ENCODE measurements around the gene PHF2. TPM values are rescaled to one million over a fixed set of nuclear protein-coding genes. Genes with fewer than 3 reads are reported as not detected.

The PHF2 gene
- total RNA-seq, result 28.5 to 30.1 TPM (median 29.4 TPM) in 3 replicates
- long read RNA-seq, partial matches to known transcripts, result 8 of 19 reads
- long read RNA-seq, other reads (novel, unspliced or antisense), result 11 of 19 reads

DNA sequence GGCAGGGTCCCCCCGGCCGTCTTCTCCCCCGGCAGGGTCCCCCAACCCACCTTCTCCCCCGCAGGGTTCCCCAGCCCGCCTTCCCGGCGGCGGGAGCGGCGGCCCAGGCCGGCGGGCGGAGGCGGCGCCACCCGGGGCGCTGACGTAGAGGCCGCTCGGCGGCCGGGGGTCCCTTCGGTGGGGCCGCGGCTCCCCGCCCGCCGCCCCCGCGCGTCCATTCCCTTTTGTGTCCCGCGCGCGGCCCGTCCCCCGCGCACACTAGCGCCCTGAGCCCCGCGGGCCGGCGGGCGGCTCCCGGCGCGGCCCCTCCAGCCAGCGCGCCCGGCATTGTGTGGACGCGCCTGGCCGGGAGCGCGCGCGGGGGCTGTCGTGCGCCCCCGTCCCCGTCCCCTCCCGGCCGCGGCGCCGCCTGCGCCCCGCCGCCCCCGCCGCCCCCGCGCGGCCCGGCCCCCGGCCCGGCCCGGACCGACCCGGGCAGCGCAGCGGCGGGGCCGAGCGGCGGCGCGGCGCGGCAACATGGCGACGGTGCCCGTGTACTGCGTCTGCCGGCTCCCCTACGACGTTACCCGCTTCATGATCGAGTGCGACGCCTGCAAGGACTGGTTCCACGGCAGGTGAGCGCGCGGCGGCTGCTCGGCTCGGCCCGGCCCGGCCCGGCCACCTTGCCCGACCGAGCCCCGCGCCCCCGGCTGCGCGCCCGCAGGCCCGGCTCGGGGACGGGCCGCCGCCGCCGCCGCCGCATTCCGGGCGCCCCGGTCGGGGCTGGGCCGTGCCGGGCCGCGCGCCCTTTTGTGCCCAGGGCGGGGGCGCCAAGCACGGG, at the start of gene PHF2:
Gene PHF2 (plus strand): TSS at position 327 of the 820 bp plus-strand sequence. CDS start 190 bp downstream, at position 517.
- no peak for DNase-seq (ENCODE audit: low spot score)
- Mint-ChIP-seq H3K4me1 (ENCODE audit: low read depth) (peaks cover 50% of the 10 kb centered on the region), H3K9me3 (ENCODE audit: low read depth) (no peaks in the 10 kb centered on the region), H3K4me3 (ENCODE audit: unreplicated experiment) (peak within 1 kb of the TSS; percentile 95), H3K36me3 (ENCODE audit: low read depth) (no peaks in the 10 kb centered on the region), H3K27me3 (ENCODE audit: low read depth) (no peaks in the 10 kb centered on the region), H3K27ac (ENCODE audit: unreplicated experiment) (peak within 1 kb of the TSS; percentile 84)
- TF ChIP-seq, protein P1, sequence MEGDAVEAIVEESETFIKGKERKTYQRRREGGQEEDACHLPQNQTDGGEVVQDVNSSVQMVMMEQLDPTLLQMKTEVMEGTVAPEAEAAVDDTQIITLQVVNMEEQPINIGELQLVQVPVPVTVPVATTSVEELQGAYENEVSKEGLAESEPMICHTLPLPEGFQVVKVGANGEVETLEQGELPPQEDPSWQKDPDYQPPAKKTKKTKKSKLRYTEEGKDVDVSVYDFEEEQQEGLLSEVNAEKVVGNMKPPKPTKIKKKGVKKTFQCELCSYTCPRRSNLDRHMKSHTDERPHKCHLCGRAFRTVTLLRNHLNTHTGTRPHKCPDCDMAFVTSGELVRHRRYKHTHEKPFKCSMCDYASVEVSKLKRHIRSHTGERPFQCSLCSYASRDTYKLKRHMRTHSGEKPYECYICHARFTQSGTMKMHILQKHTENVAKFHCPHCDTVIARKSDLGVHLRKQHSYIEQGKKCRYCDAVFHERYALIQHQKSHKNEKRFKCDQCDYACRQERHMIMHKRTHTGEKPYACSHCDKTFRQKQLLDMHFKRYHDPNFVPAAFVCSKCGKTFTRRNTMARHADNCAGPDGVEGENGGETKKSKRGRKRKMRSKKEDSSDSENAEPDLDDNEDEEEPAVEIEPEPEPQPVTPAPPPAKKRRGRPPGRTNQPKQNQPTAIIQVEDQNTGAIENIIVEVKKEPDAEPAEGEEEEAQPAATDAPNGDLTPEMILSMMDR (IDR thresholded peaks at IDR 0.05), result no peak

DNA sequence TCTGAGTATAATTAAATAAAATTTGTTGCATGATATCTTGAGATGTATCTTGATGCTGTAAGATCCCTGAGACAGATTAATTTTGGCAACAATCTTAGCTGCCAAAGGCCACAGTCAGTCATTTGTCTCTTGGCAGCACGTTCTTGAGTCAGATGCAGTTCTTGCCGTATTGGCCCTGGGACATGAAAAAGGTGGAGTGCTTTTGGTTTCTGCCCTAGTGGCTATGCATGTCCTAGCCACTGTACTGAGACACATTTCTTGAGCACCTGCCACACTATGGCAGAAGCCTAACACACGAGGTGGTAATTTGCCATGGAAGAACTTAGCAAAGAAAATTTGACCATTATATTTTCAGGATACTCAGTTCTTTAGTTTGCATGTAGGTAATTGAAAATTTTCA, 45.0 kb upstream of the PHF2 start:
- Mint-ChIP-seq H3K36me3 (ENCODE audit: low read depth) (peaks cover 38% of the 10 kb centered on the region), H3K27ac (ENCODE audit: unreplicated experiment) (no peak overlapping the region), H3K4me1 (ENCODE audit: low read depth) (no peaks in the 10 kb centered on the region), H3K27me3 (ENCODE audit: low read depth) (no peaks in the 10 kb centered on the region), H3K4me3 (ENCODE audit: unreplicated experiment) (no peak overlapping the region), H3K9me3 (ENCODE audit: low read depth) (no peaks in the 10 kb centered on the region)
- TF ChIP-seq, protein P1 (IDR thresholded peaks at IDR 0.05), result no peak
- no peak for DNase-seq (ENCODE audit: low spot score)

DNA sequence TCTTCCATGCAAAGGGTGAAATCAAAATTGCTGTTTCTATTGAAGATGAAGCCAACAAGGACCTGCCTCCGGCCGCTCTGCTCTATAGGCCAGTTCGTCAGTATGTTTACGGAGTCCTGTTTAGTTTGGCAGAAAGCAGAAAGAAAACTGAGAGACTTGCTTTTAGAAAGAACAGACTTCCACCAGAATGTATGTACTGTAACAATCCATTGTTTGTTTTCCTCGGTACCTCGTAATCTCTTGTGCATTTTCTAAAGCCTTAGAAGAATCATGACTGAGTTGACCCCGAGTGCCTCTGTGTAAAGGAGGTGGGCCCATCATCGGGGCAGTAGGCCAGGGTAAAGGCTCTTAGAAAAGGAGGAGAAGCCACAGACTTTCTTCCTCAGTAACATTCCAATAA, 44.2 kb upstream of the PHF2 start:
- no peak overlapping the region for H3K4me3 Mint-ChIP-seq (ENCODE audit: unreplicated experiment)
- H3K27me3 Mint-ChIP-seq (ENCODE audit: low read depth), result no peaks in the 10 kb centered on the region
- H3K27ac Mint-ChIP-seq (ENCODE audit: unreplicated experiment), result no peak overlapping the region
- TF ChIP-seq, protein P1 (IDR thresholded peaks at IDR 0.05), result no peak
- peaks cover 32% of the 10 kb centered on the region for H3K36me3 Mint-ChIP-seq (ENCODE audit: low read depth)
- no peaks in the 10 kb centered on the region for H3K9me3 Mint-ChIP-seq (ENCODE audit: low read depth)
- no peaks in the 10 kb centered on the region for H3K4me1 Mint-ChIP-seq (ENCODE audit: low read depth)
- no peak for DNase-seq (ENCODE audit: low spot score)

DNA sequence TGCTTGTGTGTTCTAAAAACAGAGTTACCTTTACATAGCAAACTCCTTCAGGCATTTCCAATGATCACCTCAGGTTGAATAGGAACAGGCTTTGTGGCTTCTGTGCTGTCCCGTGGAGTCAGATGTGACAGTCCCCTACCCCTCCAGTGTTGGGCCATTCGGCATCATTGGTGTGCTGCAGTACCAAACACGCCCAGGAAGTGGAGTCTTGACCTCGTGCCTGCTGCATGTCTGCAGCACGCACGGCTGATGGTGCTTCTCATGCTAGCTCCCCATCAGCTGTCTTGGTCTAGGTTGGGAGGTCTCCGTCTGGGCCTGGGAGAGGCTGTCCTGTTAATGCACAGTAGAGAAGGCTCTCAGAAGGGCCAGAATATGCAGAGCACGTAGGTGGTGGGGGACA, 42.5 kb upstream of the PHF2 start:
- DNase-seq (ENCODE audit: low spot score), result no peak
- TF ChIP-seq, protein P1 (IDR thresholded peaks at IDR 0.05), result no peak
- H3K9me3 Mint-ChIP-seq (ENCODE audit: low read depth), result no peaks in the 10 kb centered on the region
- H3K4me1 Mint-ChIP-seq (ENCODE audit: low read depth), result no peaks in the 10 kb centered on the region
- H3K27ac Mint-ChIP-seq (ENCODE audit: unreplicated experiment), result no peak overlapping the region
- H3K36me3 Mint-ChIP-seq (ENCODE audit: low read depth), result peaks cover 29% of the 10 kb centered on the region
- H3K27me3 Mint-ChIP-seq (ENCODE audit: low read depth), result no peaks in the 10 kb centered on the region
- H3K4me3 Mint-ChIP-seq (ENCODE audit: unreplicated experiment), result no peak overlapping the region

DNA sequence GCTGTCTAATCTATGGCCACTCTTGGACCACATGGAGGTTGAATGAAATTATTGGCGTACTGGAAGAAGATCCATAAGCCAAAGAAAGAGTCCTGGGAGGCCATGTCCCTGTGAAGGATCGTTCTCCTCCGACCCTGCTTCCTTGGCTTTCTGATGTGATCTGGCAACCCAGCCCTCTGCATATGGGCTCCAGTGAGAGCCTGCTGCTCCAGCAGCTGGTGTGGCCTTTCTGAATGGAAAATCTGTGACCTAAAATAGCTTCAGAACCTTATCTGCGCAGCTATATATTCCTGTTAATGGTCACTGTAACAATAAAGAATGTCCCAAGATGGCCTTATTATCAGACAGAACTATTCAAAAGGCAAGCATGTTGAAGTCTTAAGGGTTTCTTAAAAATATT, 40.2 kb upstream of the PHF2 start:
- TF ChIP-seq, protein P1 (IDR thresholded peaks at IDR 0.05), result no peak
- H3K4me3 Mint-ChIP-seq (ENCODE audit: unreplicated experiment), result no peak overlapping the region
- peaks cover 2% of the 10 kb centered on the region for H3K4me1 Mint-ChIP-seq (ENCODE audit: low read depth)
- H3K27ac Mint-ChIP-seq (ENCODE audit: unreplicated experiment), result no peak overlapping the region
- no peaks in the 10 kb centered on the region for H3K27me3 Mint-ChIP-seq (ENCODE audit: low read depth)
- no peaks in the 10 kb centered on the region for H3K9me3 Mint-ChIP-seq (ENCODE audit: low read depth)
- DNase-seq (ENCODE audit: low spot score), result no peak
- peaks cover 25% of the 10 kb centered on the region for H3K36me3 Mint-ChIP-seq (ENCODE audit: low read depth)

Data from chondrocyte (in vitro differentiated cells).